Measurements from ENCODE around the gene MAOA.
"Not testable (repeated sequence)": the region's sequence is repeated elsewhere in the genome, so short reads cannot be mapped to it uniquely, and the experiment has no call there.

MAOA gene

GRCh38 chrX:43657671-43658070 lies 1.6 kb downstream of the MAOA start:
- no peak for DNase-seq (ENCODE audit: low read depth, low spot score)
- no peak overlapping the region for H3K4me3 ChIP-seq (ENCODE audit: low read length)

- DNase-seq (ENCODE audit: low read depth, low spot score), result no peak
- no peak overlapping the region for H3K4me3 ChIP-seq (ENCODE audit: low read length)
Measured at GRCh38 chrX:43661521-43662240, 5.6 kb downstream of the MAOA start.

- no peak for DNase-seq (ENCODE audit: low read depth, low spot score)
- H3K4me3 ChIP-seq (ENCODE audit: low read length), result no peak overlapping the region
Measured at GRCh38 chrX:43663173-43663572, 7.1 kb downstream of the MAOA start.

GRCh38 chrX:43664258-43664657 lies 8.2 kb downstream of the MAOA start:
- no peak for DNase-seq (ENCODE audit: low read depth, low spot score)
- H3K4me3 ChIP-seq (ENCODE audit: low read length), result no peak overlapping the region

- DNase-seq (ENCODE audit: low read depth, low spot score), result no peak
Measured at GRCh38 chrX:43664708-43665107, 8.6 kb downstream of the MAOA start.

GRCh38 chrX:43666311-43666912 lies 10.3 kb downstream of the MAOA start:
- DNase-seq (ENCODE audit: low read depth, low spot score), result no peak
- no peak overlapping the region for H3K4me3 ChIP-seq (ENCODE audit: low read length)

More at GRCh38 chrX:43664708-43665107, 8.6 kb downstream of the MAOA start:
- no peak overlapping the region for H3K4me3 ChIP-seq (ENCODE audit: low read length)

GRCh38 chrX:43675965-43676628 lies 20.0 kb downstream of the MAOA start:
- DNase-seq (ENCODE audit: low read depth, low spot score); H3K4me3 ChIP-seq (ENCODE audit: low read length): not testable (repeated sequence)

- no peak overlapping the region for H3K4me3 ChIP-seq (ENCODE audit: low read length)
- DNase-seq (ENCODE audit: low read depth, low spot score), result peak; percentile 22
Measured at GRCh38 chrX:43676971-43677572, 21.0 kb downstream of the MAOA start.

GRCh38 chrX:43677993-43678392 lies 21.9 kb downstream of the MAOA start:
- H3K4me3 ChIP-seq (ENCODE audit: low read length), result no peak overlapping the region
- no peak for DNase-seq (ENCODE audit: low read depth, low spot score)

GRCh38 chrX:43679058-43679457 lies 23.0 kb downstream of the MAOA start:
- H3K4me3 ChIP-seq (ENCODE audit: low read length), result no peak overlapping the region
- DNase-seq (ENCODE audit: low read depth, low spot score), result no peak

- DNase-seq (ENCODE audit: low read depth, low spot score), result no peak
- H3K4me3 ChIP-seq (ENCODE audit: low read length), result no peak overlapping the region
Measured at GRCh38 chrX:43679778-43680177, 23.7 kb downstream of the MAOA start.

GRCh38 chrX:43682726-43683125 lies 26.6 kb downstream of the MAOA start:
- no peak for DNase-seq (ENCODE audit: low read depth, low spot score)
- no peak overlapping the region for H3K4me3 ChIP-seq (ENCODE audit: low read length)

- H3K4me3 ChIP-seq (ENCODE audit: low read length), result no peak overlapping the region
- DNase-seq (ENCODE audit: low read depth, low spot score), result no peak
Measured at GRCh38 chrX:43685221-43685620, 29.1 kb downstream of the MAOA start.

- no peak overlapping the region for H3K4me3 ChIP-seq (ENCODE audit: low read length)
- DNase-seq (ENCODE audit: low read depth, low spot score), result no peak
Measured at GRCh38 chrX:43688586-43688985, 32.5 kb downstream of the MAOA start.

- no peak overlapping the region for H3K4me3 ChIP-seq (ENCODE audit: low read length)
- DNase-seq (ENCODE audit: low read depth, low spot score), result no peak
Measured at GRCh38 chrX:43693602-43694406, 37.7 kb downstream of the MAOA start.

GRCh38 chrX:43699475-43699874 lies 43.4 kb downstream of the MAOA start:
- no peak for DNase-seq (ENCODE audit: low read depth, low spot score)
- H3K4me3 ChIP-seq (ENCODE audit: low read length), result no peak overlapping the region

GRCh38 chrX:43702079-43702524 lies 46.0 kb downstream of the MAOA start:
- no peak for DNase-seq (ENCODE audit: low read depth, low spot score)
- no peak overlapping the region for H3K4me3 ChIP-seq (ENCODE audit: low read length)

- DNase-seq (ENCODE audit: low read depth, low spot score), result no peak
- H3K4me3 ChIP-seq (ENCODE audit: low read length), result no peak overlapping the region
Measured at GRCh38 chrX:43702660-43703059, 46.6 kb downstream of the MAOA start.

GRCh38 chrX:43703211-43703791 lies 47.2 kb downstream of the MAOA start:
- H3K4me3 ChIP-seq (ENCODE audit: low read length), result no peak overlapping the region
- DNase-seq (ENCODE audit: low read depth, low spot score), result no peak
